ENCODE data around the gene FUOM.
A peak's percentile ranks its signal among the peaks of the same experiment; 100 is the strongest.

The FUOM gene

GRCh38 chr10:133366751-133367150, 8.9 kb upstream of the FUOM start:
- no peak for DNase-seq (ENCODE audit: low spot score)

- DNase-seq (ENCODE audit: low spot score): no peak
Measured at GRCh38 chr10:133366130-133366478, 8.3 kb upstream of the FUOM start.

- no peak for DNase-seq (ENCODE audit: low spot score)
Measured at GRCh38 chr10:133365461-133366129, 7.8 kb upstream of the FUOM start.

GRCh38 chr10:133364645-133365431, 7.0 kb upstream of the FUOM start:
- DNase-seq (ENCODE audit: low spot score): no peak

GRCh38 chr10:133362846-133363245, 5.0 kb upstream of the FUOM start:
- no peak for DNase-seq (ENCODE audit: low spot score)

- no peak for DNase-seq (ENCODE audit: low spot score)
Measured at GRCh38 chr10:133361773-133362441, 4.1 kb upstream of the FUOM start.

GRCh38 chr10:133361227-133361626, 3.4 kb upstream of the FUOM start:
- DNase-seq (ENCODE audit: low spot score): no peak

- no peak for DNase-seq (ENCODE audit: low spot score)
Measured at GRCh38 chr10:133359972-133360610, 2.3 kb upstream of the FUOM start.

GRCh38 chr10:133359554-133359971, 1.7 kb upstream of the FUOM start:
- peak; percentile 55 for DNase-seq (ENCODE audit: low spot score)

- no peak for DNase-seq (ENCODE audit: low spot score)
Measured at GRCh38 chr10:133358925-133359310, 1.1 kb upstream of the FUOM start.

GRCh38 chr10:133358162-133358924, 524 bp upstream of the FUOM start:
- DNase-seq (ENCODE audit: low spot score): no peak

GRCh38 chr10:133356549-133357284, 1.1 kb downstream of the FUOM start:
- no peak for DNase-seq (ENCODE audit: low spot score)

- DNase-seq (ENCODE audit: low spot score): no peak
Measured at GRCh38 chr10:133355991-133356390, 1.8 kb downstream of the FUOM start.

- DNase-seq (ENCODE audit: low spot score): no peak
Measured at GRCh38 chr10:133355266-133355665, 2.6 kb downstream of the FUOM start.

- no peak for DNase-seq (ENCODE audit: low spot score)
Measured at GRCh38 chr10:133354672-133355240, 3.1 kb downstream of the FUOM start.

- no peak for DNase-seq (ENCODE audit: low spot score)
Measured at GRCh38 chr10:133353988-133354605, 3.7 kb downstream of the FUOM start.

GRCh38 chr10:133353202-133353959, 4.4 kb downstream of the FUOM start:
- no peak for DNase-seq (ENCODE audit: low spot score)

- no peak for DNase-seq (ENCODE audit: low spot score)
Measured at GRCh38 chr10:133351408-133352318, 6.2 kb downstream of the FUOM start.

- no peak for DNase-seq (ENCODE audit: low spot score)
Measured at GRCh38 chr10:133350950-133351329, 6.9 kb downstream of the FUOM start.

All from SW480 (cell line).